NCI-H2227 treated with DMSO at 0.1 percent for 48 hours (cell line): Measurements from ENCODE around the gene NAV1.
"Not testable (repeated sequence)": the region's sequence is repeated elsewhere in the genome, so short reads cannot be mapped to it uniquely, and the experiment has no call there.

Source experiments
- DNase-seq: peaks from one replicate; lab custom pipeline; 2025; lab: John Stamatoyannopoulos, UW

NAV1 gene

GRCh38 chr1:201504799-201505502 lies 34.0 kb upstream of the NAV1 start:
- DNase-seq: no peak

DNA sequence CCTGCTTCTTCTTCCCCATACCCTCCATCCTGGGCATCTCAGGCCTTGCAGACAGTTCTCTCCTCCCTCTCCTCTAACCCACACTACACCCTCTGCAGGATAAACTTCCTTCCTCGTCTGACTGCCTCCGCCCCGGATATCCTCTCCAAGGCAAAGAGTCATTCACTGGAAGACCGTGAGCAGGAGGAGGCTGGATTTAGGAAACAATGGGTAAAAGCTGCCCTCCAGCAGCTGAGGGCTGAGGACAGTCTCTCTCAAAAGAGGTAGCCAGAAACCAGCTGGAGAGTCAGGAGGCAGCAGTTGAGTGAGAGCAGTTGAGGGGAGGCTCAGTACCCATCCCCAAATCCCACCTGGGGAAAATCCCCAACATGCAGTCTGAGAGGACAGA lies 33.4 kb upstream of the NAV1 start:
- DNase-seq: no peak

DNA sequence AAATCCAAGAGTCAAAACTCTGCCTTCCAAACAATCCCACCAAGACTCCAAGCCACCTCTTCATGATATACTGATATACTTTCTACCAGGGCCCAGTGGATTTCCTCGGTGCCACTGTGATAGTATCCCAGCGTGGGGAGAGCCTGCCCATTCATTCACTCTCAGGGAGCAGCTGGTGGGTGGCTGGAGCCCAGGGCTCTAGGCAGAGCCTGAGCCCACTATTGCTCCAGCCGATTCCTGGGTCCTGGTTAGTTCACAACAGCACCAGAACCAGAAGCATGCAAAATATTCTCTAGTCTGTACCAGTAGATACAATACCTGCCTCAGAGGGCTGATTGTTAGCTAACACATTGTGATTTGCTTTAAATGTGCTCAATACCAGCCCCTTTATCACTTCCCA lies 32.8 kb upstream of the NAV1 start:
- no peak for DNase-seq

DNA sequence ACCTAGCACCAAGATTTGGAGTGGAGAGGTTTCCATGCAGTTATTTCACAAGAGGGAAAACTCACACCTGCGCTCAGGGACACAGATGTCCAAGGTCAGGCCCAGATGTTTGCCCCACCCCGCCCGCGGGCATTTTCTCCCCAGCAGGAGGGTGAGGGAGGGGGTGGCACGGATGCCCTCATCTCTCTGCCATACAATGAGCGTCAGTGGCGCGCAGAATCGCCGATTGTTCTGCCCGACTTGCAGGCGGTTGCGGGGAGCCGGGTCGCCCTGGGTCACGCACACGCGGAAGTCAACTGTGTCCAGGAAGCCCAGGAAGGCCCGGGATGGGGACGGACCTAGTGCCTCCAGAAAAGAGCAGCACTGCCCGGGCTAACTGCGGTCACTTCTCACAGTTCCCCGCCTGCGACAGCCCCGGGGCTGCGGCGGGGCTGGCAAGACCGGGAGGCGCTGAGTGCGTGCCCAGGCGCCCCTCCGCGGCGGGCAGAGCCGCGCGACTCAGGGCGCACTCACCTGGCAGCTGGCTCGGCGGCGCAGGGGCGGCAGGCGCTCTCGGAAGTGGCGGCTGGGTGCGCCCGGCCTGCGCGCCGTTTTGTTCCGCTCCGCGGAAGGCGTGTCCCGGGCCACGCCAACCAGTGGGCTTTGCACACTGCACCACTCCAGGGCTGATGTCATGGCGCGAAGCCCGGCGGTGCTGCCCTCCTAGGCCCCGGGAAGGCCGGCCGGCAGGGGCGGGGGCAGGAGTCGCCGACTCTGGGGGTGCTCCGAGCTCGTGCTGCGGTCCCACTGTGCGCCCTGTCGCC lies 32.2 kb upstream of the NAV1 start, which contains the start of gene CSRP1:
CSRP1 (minus strand) TSS at position 567 of the 803 bp plus-strand sequence. CDS start 10,820 bp downstream, outside the sequence.
- peak; percentile 46 for DNase-seq

DNA sequence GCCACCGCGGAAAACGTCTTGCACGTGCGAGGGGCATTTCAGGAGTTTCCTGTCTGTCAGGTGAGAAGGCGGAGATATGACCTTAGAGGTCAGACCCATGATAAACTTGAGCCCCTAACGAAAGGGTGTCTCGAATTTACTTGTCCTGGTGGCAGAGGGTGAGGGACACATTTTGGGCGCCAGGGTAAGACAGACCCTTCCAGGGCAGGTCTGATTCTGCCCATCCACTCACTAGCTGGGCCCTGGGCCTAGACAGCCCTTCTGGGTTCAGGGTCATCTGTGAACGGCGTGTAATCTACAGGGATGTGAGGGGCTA lies 31.6 kb upstream of the NAV1 start:
- DNase-seq: no peak

DNA sequence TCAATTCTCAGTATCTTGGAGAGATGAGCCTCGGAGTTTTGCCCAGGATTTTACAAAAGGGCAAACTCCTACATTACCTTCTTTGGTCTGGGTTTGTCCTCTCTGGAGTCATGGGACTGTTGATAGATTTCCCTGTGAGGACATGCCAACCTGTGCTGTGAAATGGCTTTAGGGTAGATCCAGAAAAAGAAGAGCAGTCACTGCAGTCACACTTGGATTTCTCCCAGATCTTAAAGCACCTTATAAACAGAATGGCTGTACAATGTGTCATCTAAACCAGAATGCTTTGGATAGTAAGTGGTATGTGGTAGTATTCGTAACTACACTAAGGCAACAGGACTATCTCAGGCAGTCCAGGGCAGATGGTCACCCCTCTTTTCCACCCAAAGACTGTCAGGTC lies 30.1 kb upstream of the NAV1 start:
- DNase-seq: no peak

GRCh38 chr1:201509601-201510374 lies 29.1 kb upstream of the NAV1 start:
- DNase-seq: no peak

- no peak for DNase-seq
Observed at GRCh38 chr1:201510734-201511133, 28.2 kb upstream of the NAV1 start.

- DNase-seq: no peak
Observed at GRCh38 chr1:201511396-201511940, 27.5 kb upstream of the NAV1 start.

- no peak for DNase-seq
Observed at GRCh38 chr1:201511941-201512539, 26.9 kb upstream of the NAV1 start.

- no peak for DNase-seq
Observed at GRCh38 chr1:201513498-201514243, 25.3 kb upstream of the NAV1 start.

DNA sequence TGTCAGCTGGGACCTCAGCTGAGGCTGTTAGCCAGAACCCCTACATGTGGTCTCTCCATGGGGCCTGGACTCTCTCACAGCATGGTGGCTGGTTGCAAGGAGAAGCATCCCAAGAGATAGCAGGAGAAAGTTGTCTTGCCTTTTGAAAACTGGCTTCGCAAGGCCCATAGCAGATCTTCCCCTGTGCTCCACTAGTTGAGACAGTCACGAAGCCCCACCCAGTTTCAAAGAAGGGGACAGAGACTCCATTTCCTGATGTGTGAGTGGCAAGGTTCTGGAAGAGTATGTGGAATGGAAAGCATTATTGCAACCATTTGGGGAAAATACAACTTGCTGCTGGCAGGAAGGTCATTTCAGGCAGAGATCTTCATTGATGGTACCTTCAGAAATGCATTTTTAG lies 24.5 kb upstream of the NAV1 start:
- no peak for DNase-seq

DNA sequence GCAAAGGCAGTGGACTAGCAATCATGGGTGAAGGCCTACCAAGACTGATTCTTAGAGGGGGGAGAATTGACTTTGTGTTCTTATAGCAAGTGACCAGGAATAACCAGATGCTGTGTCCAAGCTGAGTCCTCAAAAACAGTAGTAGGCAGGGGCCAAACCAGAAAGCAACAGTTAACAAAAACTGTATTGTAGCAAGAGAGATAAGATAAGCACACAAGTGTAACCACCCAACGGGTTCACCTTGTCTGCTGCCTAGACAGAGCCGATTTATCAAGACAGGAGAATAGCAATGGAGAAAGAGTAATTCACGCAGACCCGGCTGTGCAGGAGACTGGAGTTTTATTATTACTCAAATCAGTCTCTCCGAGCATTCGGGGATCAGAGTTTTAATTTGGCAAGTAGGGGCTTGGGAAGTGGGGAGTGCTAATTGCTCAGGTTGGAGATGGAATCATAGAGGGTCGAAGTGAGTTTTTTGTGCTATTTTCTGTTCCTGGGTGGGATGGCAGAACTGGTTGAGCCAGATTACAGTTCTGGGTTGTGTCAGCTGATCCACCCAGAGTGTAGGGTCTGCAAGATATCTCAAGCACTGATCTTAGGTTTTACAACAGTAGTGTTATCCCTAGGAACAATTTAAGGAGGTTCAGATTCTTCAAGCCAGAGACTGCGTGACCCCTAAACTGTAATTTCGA lies 23.7 kb upstream of the NAV1 start:
- DNase-seq: no peak

GRCh38 chr1:201515895-201516294 lies 23.0 kb upstream of the NAV1 start:
- no peak for DNase-seq

DNA sequence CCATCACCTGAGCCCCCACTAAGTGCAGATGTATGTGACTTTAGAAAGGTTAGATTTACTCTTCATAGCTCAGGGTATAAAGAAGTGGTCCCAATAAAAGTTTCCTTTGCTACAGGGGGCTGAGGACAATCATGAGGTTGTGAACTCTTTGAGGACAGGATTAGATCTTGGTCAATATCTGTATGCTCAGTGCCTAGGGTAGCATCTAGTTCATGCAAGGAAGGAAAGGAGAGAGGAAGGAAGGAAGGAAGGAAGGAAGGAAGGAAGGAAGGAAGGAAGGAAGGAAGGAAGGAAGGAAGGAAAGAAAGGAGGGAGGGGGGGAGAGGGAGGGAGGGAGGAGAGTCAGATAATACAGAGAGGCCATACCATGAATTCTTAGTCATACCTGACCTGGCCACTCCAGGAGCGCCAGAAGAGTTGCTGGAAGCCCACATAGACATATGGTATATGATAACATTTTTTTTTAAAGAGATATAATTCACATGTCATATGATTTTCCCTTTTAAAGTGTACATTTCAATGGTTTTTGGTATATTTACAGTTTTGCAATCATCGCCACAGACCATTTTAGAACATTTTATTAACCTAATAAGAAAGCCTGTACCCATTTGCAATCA lies 22.3 kb upstream of the NAV1 start:
- no peak for DNase-seq

DNA sequence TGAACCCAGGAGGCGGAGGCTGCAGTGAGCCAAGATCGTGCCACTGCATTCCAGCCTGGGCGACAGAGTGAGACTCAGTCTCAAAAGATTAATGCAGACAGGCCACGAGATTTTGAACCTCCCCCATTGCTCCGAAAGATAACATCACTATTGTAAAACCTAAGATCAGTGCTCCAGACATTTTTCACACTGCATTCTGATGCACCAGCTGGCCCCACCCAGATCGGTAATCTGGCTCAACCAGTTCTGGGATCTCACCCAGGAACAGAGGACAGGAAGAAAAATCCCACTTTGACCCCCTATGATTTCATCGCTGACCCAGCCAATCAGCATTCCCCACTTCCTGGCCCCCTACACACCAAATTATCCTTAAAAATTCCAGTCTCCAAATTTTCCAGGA lies 21.3 kb upstream of the NAV1 start:
- DNase-seq: no peak

DNA sequence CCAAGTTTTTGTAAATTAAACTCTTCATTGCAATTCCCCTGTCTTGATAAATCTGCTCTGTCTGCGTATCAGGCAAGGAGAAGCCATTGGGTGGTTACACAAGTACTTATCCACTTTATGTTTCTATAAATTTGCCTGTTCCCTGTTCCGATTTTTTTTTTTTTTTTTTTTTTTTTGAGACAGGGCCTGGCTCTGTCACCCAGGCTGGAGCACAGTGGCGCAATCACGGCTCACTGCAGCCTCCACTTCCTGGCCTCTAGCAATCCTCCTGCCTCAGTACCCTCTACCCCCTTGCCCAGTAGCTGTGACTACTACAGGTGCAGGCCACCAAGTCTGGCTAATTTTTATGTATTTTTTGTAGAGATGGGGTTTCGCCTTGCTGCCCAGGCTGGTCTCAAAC lies 20.9 kb upstream of the NAV1 start:
- DNase-seq: no peak

GRCh38 chr1:201520046-201520575 lies 18.8 kb upstream of the NAV1 start:
- not testable (repeated sequence) for DNase-seq

- DNase-seq: no peak
Observed at GRCh38 chr1:201525193-201525778, 13.6 kb upstream of the NAV1 start.

GRCh38 chr1:201527879-201528278 lies 11.0 kb upstream of the NAV1 start:
- DNase-seq: no peak
